Thyroid gland (tissue), 4 donors: ENCODE data around the gene TBCD.

ENCODE experiments used
- POLR2A ChIP-seq, 2 donors: fragments of 450-650 bp; IDR thresholded peaks; one replicate each; pipeline ENCODE4 v1.6.1; 2017; ENCODE audit warnings: antibody characterized with exemption in 2 of 2, mild to moderate bottlenecking in 2 of 2, moderate library complexity in 1 of 2
- TF ChIP-seq, protein P1 (sequence below), 6 experiments: fragments of 200-600 bp in 3 of 6; fragments of 450-650 bp in 3 of 6; sonication (generic) in 3 of 6; IDR thresholded peaks; one replicate each; pipeline ENCODE4 v1.5.1; 2016 to 2019; ENCODE audit warnings: antibody characterized with exemption in 6 of 6, mild to moderate bottlenecking in 2 of 6, inconsistent platforms in 1 of 6, moderate library complexity in 1 of 6

DNA sequence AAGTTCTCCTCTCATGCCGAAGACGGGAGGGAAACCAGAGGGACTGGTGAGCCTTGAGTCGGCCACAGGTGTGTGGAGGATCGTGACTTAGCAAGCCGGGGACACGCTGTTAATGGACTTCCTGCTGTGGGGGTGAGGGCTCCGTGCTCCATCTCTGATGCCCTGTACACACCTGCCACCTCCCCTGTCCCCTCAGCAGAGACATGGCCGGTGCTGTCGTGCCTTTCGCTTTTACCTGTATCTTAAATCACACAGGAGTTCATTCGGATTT, 163.8 kb downstream of the TBCD start:
- no peak for TF ChIP-seq POLR2A (IDR thresholded peaks at IDR 0.05)
- TF ChIP-seq, protein P1, sequence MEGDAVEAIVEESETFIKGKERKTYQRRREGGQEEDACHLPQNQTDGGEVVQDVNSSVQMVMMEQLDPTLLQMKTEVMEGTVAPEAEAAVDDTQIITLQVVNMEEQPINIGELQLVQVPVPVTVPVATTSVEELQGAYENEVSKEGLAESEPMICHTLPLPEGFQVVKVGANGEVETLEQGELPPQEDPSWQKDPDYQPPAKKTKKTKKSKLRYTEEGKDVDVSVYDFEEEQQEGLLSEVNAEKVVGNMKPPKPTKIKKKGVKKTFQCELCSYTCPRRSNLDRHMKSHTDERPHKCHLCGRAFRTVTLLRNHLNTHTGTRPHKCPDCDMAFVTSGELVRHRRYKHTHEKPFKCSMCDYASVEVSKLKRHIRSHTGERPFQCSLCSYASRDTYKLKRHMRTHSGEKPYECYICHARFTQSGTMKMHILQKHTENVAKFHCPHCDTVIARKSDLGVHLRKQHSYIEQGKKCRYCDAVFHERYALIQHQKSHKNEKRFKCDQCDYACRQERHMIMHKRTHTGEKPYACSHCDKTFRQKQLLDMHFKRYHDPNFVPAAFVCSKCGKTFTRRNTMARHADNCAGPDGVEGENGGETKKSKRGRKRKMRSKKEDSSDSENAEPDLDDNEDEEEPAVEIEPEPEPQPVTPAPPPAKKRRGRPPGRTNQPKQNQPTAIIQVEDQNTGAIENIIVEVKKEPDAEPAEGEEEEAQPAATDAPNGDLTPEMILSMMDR (IDR thresholded peaks at IDR 0.05), result no peak
